ENCODE measurements around the gene EHBP1. TPM values are rescaled to one million over a fixed set of nuclear protein-coding genes. Genes with fewer than 3 reads are reported as not detected.

The EHBP1 gene
- total RNA-seq, 1 experiment from 2014 or later, result 14.3 TPM

DNA sequence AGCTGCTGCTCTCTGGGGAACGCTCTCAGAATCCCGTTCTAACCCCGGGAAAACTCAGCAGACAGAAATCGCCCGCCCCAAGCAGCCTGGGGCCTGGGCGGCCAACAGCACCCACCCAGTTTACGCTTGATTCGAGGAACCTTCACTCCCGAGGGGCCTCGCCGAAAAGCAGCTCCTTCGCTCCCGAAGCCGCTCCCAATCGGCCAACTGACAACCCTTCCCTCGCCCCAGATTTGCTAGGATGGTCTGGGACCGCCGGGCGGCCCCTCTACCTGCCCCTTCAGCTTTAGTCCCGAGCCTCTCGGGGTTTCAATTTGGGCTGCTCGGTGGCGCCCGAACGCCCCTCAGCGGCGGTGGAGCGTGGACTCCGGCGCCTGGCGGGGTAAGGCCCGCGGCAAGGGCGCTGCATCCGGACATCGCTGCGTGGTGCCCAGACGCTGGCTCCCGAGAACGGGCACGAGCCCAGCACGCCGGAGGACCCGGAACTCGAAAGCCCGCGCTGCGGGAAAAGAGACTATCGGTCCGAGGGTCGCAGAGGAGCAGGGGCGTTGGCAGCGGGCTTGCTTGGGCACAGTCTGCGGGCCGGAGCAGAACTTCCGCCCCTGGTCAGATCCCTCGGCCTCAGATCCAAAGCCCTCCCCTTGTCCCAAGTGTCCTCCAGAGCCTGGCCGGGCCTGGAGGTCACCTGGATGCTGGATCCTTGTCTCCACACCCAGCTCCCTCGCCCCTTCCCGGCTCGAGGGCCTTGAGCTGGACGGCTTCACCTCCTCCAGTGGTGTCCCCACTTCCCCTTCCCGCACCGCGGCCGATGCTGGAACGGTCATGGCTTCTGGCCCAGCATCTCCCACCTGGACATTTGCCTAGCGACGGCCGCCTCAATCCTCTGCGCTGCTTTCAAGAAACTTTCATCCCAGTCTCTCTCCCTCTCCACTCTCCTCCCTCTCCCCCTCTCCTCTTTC, 342.1 kb downstream of the EHBP1 start:
- Histone ChIP-seq H3K4me3 (no peak overlapping the region), H3K36me3 (no peaks in the 10 kb centered on the region), H3K9me3 (no peaks in the 10 kb centered on the region), H3K27me3 (no peaks in the 10 kb centered on the region)
- DNase-seq, result no peak

DNA sequence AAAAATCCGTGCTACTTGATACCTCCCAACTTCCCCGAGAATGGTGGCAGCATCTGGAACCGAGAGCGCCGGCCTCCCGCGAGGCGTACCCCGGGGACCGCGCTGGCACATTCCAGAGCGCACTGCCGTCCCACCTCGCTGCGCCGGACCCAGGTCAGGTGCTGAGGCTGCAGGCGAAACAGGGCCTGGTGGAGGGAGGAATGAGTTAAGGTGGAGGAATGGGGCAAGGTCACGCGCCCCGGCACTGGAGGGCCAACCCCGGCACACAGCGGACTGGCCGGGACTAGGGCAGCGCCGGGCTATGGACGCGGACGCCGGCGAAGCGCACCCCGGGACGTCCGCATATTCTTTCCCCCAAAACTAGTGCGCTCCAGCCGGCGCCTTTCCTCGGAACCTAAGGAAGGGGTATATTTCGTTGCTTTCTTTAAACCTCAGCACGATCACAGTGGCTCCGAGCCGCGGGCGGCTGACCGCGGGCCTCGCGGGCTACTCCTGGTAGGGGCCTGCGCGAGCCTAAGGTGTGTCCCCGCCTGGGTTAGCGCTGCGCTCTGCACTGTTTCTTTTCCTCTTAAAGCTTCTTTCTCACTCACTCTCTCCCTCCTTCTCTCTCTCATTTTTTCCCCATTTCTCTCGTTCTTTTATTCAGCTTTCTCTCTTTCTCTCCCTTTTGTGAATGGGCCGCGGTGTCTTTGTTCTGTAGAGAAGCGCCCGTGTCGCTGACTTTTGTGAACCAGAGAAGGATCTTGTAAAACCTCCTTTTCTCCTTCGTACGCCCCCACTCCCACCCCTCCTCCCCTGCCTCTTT, 343.1 kb downstream of the EHBP1 start:
- Histone ChIP-seq H3K4me3 (no peak overlapping the region), H3K9me3 (no peaks in the 10 kb centered on the region), H3K27me3 (no peaks in the 10 kb centered on the region), H3K36me3 (no peaks in the 10 kb centered on the region)
- no peak for DNase-seq

DNA sequence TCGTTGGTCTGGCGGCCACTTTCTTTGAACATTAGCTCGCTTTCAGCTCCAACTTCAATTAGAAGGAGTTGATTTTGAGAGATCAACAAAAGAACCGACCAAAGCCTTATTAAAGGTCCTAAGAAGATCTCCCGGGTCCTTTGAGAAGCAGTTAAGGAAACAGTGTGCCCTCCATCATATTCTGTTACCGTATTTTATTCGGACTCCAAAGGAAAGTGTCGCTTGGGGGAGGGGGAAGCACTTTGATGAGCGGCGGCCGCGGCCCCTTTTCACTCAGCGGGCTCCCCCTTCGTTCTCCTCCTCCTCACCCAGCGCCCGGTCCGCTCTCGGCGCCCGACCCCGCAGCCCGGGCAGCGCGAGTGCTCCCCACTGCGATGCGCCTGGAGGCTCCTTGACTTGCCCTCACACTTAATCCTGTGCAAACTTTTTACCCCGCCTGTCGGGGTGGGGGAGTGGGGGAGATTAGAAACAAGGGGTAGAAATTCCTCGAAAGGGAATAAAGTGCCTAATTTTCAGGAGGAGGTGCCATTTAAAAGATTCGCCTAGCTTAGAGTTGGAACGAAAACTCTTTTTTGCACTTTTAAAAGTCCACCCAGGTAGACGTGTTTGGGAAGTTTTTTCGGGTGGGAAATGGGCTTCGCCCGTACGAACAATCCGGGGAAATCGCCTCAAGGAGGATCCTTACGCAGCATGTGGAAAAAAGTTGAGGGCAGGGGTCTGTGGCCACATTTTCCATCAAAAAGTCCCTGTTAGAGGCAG, 343.9 kb downstream of the EHBP1 start:
- Histone ChIP-seq H3K9me3 (no peaks in the 10 kb centered on the region), H3K27me3 (no peaks in the 10 kb centered on the region), H3K36me3 (no peaks in the 10 kb centered on the region), H3K4me3 (peak overlapping the region; percentile 80)
- DNase-seq, result no peak

DNA sequence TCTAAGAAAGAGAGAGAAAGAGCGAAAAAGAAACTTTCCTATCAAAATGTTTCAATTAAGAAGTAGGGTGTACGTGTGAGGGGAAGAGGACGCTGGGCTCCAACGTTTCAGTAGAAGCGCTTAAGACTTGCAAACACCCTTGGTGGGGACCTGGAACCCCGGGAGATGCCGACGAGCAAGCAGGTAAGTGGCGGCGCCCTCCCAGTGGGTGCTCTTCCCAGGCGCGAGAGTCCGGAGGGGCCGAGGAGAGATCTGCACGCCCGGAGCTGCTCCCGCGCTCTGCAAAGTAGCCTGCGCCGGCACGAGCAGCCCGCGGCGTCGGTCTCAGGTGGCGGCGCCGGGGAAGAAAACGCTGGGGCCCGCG, 344.4 kb downstream of the EHBP1 start:
- H3K9me3 ChIP-seq, result no peaks in the 10 kb centered on the region
- DNase-seq, result no peak
- no peaks in the 10 kb centered on the region for H3K27me3 ChIP-seq
- H3K36me3 ChIP-seq, result no peaks in the 10 kb centered on the region
- peak overlapping the region; percentile 80 for H3K4me3 ChIP-seq

DNA sequence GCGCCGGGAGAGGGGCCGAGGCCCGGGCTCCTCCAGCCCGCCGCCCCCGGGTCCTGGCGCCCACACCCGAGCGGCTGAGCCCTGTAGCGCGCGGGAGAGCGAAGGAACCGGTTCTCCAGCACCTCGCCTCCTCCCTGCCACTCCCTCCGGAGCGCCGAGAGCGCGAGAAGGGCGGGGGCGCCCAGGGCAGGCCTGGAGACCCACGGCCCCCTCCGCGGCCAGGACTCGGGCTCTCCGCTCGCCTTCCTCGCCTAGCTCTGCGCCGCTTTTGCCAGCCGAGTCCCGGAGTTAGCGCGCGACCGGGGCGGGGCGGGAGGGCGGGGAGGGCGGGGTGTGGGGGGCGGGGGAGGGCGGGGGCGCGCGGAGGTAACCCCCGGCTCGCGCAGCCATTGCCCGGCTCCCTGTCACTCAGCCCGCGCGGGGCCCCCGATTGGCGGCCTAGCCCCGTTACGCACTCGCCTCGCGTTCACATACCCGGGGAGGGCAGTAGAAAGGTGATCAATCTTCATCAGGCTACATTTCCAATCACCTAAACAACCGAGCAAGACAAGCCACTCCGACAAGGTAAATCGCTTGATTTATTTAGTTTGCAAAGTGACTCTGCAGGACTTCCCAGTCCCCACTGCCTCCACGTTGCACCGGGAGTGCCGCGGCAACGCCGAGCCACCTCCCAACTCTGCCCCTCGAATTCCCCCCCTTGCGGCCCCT, 345.0 kb downstream of the EHBP1 start, which contains the start of gene OTX1:
OTX1 (plus strand) TSS at position 497 of the 708 bp plus-strand sequence. CDS start 2,161 bp downstream, outside the sequence.
- Histone ChIP-seq H3K4me3 (peak within 1 kb of the TSS; percentile 80), H3K9me3 (no peaks in the 10 kb centered on the region), H3K27me3 (no peaks in the 10 kb centered on the region), H3K36me3 (no peaks in the 10 kb centered on the region)
- DNase-seq, result peak; percentile 84

DNA sequence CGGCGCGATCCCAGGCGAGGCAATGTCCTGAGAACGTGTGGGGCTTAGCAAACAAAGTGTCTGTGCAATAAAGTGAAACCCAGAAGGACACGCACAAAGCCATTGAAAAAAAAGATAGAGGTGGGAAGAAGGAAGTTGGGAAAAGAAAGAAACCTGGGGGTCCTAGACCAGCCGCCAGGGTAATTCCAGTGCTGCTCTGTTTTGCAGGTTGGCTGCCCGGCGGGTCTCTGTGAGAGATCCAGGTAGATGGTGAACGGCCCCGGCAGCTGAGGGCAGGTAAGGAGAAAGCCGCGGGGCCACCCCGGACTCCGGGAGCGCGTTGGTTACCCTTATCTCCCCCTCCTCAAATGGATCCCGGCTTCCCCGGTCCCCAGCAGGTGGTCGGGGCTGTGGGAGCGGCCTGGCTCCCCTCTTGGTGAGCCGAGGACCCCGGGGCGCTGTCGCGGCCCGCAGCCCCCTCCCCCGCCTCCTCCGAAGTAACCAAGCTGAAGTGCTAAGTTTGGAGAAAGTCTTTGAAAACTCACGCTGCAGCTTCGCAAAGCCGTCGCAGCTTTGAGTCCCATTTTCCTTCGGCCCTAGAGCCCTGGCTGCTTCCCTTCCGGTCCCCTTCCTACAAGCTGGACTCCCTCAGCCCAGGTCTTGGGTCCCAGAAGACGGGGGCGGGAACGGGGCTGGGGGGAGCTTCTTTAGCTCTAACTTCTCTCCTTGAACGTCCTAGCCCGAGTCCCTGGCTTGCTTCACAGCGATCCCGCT, 345.7 kb downstream of the EHBP1 start:
- Histone ChIP-seq H3K27me3 (no peaks in the 10 kb centered on the region), H3K4me3 (peak overlapping the region; percentile 80), H3K36me3 (no peaks in the 10 kb centered on the region), H3K9me3 (no peaks in the 10 kb centered on the region)
- no peak for DNase-seq

DNA sequence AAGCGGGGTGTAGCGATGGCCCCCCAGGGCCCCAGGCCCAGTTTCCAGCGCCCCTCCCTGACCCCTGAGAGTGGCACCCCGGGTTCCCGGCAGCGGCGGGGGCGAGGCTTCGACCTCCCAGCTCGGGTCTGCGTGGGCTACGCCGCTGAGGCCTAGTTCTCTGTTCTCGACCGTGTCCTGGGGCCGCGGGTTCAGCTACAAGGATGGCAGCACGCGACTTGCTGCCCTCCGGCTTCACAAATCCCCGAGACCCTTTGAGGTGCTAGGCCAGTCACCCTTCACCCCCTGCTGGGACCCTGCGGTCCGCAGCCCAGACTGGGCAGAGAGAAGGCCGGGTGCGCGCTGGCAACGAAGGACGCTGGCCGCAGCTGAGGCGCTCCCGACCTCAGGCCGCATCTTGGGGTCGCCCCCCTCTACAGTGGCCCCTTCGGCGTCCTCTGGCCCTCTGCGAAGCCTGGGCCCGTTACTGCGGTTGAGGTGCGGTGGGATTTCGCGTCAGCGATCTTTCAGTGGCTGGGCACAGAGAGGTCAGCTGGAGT, 346.4 kb downstream of the EHBP1 start:
- no peaks in the 10 kb centered on the region for H3K27me3 ChIP-seq
- DNase-seq, result no peak

DNA sequence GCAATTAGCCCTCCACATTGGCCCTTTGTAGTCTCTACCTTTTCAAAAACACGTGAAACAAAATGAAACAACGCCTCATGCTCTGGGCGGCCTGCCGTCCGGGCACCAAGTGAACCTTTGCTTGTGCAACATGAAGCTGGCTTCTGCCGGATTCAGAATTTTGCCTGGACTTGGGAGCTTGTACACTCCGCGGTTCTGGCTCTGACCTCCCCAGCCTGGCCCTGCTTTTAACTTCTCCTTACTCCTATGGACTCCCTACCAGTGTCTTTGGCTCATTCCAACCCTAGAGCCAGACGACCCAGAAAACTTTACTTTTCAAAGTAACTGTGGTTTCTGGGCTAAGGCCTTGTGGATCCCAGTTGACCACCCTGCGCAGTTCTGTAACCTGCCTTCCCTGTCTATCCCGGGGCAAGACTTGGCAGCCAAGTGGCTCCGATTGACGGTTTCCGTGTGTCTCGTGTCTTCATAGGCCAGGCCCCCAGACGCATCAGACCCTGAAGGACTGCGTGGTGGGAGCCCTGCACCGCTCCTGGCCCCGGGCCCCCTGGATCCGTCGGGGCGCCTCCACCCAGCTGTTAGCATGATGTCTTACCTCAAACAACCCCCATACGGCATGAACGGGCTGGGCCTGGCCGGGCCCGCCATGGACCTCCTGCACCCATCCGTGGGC, 347.0 kb downstream of the EHBP1 start:
- Histone ChIP-seq H3K9me3 (no peaks in the 10 kb centered on the region), H3K36me3 (no peaks in the 10 kb centered on the region), H3K27me3 (no peaks in the 10 kb centered on the region), H3K4me3 (no peak overlapping the region)
- DNase-seq, result no peak

More for the DNA sequence above, 346.4 kb downstream of the EHBP1 start:
- Histone ChIP-seq H3K9me3 (no peaks in the 10 kb centered on the region), H3K36me3 (no peaks in the 10 kb centered on the region), H3K4me3 (no peak overlapping the region)

DNA sequence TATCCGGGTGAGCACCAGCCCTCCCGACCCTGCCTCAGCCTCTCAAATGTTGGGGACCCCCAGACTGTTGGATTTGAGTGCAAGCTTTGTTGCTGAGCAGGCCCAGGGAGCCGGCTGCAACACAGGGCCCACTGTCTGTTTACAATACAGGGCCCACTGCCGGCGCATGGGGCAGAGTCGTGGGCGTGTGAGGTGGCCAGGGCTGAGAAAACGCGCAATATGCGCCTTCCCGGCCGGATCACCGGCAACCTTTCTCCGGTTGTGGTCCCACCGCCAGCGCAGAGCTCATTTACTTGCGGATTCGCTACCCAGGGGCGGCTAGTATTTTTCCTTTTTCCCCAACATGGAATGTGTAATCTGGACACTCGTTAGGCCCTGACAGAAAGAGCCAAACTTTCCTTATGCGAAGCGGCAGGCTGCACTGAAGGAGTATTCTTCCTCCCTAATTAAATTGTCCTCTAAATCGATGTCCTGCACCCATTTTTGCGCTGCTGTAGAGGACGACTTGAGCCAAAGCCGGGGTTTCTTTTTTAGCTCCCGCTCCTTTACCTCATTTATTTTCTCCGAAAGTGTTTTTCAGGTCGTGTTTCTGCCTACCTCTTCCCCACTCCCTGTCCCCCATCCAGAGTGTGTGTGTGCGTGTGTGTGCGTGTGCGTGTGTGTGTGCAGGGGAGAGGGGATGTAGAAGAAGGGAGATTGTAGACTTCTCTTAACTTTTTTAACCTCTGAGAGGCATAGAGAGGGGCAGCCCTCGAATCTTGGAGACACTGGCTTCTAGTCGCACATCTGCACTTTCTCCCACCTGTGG, 347.8 kb downstream of the EHBP1 start:
- DNase-seq, result no peak
- Histone ChIP-seq H3K27me3 (no peaks in the 10 kb centered on the region), H3K9me3 (no peaks in the 10 kb centered on the region), H3K4me3 (no peak overlapping the region), H3K36me3 (no peaks in the 10 kb centered on the region)

DNA sequence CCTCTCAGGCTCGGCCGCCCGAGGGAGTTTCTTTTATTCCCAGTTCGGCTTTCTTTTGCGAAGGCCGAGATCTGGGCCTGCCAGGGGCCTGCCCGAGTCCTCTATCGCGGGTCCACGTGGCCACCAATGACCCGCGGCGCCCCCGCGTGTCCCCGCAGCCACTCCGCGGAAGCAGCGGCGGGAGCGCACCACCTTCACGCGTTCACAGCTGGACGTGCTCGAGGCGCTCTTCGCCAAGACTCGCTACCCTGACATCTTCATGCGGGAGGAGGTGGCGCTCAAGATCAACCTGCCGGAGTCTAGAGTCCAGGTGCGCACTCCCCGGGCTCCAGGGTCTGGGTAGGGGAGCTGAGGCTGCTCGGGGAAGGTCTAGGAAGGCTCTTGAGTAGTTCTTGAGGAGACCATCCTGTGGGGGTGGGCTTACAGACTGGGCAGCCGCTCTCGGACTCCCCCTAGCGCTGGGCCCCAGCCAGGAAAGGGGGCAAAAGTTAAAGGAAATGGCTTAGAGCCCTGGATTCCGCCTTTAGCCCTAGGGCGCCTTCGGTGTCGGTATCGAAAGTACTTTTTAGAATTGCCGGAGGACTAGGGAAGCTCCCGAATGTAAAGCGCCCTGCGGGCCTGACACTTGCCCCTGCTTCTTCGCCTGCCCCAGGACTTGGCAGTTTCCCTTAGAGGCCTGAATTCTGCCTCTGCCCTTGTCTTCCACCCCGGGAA, 348.5 kb downstream of the EHBP1 start:
- H3K4me3 ChIP-seq, result no peak overlapping the region
- no peaks in the 10 kb centered on the region for H3K27me3 ChIP-seq
- no peak for DNase-seq
- H3K36me3 ChIP-seq, result no peaks in the 10 kb centered on the region
- no peaks in the 10 kb centered on the region for H3K9me3 ChIP-seq

DNA sequence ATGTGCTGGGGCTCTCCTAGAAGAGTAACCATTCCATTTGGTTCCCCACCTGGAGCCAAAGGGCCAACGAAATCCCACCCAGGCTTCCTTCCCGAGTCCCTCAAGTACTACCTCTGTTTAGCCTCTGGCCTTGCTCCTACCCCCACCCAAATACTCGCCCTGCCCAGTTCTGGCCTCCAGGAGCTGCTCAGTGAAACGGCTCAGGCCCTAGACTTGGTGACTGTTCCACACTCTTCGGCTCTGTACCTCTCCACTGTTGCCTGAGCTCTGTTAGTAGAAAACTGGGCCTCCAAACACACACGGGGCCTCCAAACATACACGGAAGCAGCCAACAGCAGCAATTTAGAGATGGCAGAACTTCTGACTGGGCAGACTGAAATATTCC, 349.3 kb downstream of the EHBP1 start:
- DNase-seq, result no peak
- Histone ChIP-seq H3K9me3 (no peaks in the 10 kb centered on the region), H3K36me3 (no peaks in the 10 kb centered on the region), H3K27me3 (no peaks in the 10 kb centered on the region), H3K4me3 (no peak overlapping the region)

DNA sequence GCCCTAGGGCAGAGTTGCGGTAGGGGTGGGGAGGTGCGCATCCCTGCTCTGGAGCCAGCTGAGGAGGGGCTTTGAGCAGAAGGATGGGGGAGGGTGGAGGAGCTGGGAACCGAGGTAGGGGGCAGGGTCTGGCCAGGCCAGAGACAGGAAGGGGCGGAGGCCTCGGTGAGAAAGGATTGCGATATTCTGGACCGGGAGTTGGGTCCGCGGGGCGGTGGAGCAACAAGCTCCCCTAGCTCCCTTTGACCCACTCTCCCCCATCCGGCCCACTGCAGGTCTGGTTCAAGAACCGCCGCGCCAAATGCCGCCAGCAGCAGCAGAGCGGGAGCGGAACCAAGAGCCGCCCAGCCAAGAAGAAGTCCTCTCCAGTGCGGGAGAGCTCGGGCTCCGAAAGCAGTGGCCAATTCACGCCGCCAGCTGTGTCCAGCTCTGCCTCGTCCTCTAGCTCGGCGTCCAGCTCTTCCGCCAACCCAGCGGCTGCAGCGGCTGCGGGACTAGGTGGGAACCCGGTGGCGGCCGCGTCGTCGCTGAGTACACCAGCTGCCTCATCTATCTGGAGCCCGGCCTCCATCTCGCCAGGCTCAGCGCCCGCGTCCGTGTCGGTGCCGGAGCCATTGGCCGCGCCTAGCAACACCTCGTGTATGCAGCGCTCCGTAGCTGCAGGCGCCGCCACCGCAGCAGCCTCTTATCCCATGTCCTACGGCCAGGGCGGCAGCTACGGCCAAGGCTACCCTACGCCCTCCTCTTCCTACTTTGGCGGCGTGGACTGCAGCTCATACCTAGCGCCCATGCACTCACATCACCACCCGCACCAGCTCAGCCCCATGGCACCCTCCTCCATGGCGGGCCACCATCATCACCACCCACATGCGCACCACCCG, 350.0 kb downstream of the EHBP1 start:
- no peaks in the 10 kb centered on the region for H3K36me3 ChIP-seq
- no peaks in the 10 kb centered on the region for H3K27me3 ChIP-seq
- H3K4me3 ChIP-seq, result no peak overlapping the region
- DNase-seq, result no peak
- H3K9me3 ChIP-seq, result no peaks in the 10 kb centered on the region
